HS-27A (cell line): ENCODE data around the gene KBTBD6.
"Not testable (repeated sequence)": the region's sequence is repeated elsewhere in the genome, so short reads cannot be mapped to it uniquely, and the experiment has no call there.

Experiments used
- DNase-seq: peaks from one replicate; pipeline ENCODE4 v3.0.0-alpha.2; 2012; ENCODE audit warnings: low read depth, missing footprints

Gene KBTBD6

GRCh38 chr13:41136396-41137031 is 3.9 kb upstream of the KBTBD6 start:
- no peak for DNase-seq

GRCh38 chr13:41133951-41134350 is 1.3 kb upstream of the KBTBD6 start:
- no peak for DNase-seq

- not testable (repeated sequence) for DNase-seq
These were observed 716 bp downstream of the KBTBD6 start for GRCh38 chr13:41131660-41132511.

- not testable (repeated sequence) for DNase-seq
These were observed 1.4 kb downstream of the KBTBD6 start for GRCh38 chr13:41131189-41131588.

GRCh38 chr13:41130356-41130755 is 2.2 kb downstream of the KBTBD6 start:
- no peak for DNase-seq

GRCh38 chr13:41127701-41128100 is 4.9 kb downstream of the KBTBD6 start:
- DNase-seq: no peak

GRCh38 chr13:41122838-41123237 is 9.8 kb downstream of the KBTBD6 start:
- DNase-seq: no peak

GRCh38 chr13:41117869-41118268 is 14.7 kb downstream of the KBTBD6 start:
- DNase-seq: no peak

- DNase-seq: no peak
These were observed 21.1 kb downstream of the KBTBD6 start for GRCh38 chr13:41111454-41111853.

GRCh38 chr13:41107584-41108014 is 25.0 kb downstream of the KBTBD6 start:
- DNase-seq: no peak

GRCh38 chr13:41107104-41107571 is 25.5 kb downstream of the KBTBD6 start:
- DNase-seq: no peak

- DNase-seq: no peak
These were observed 32.6 kb downstream of the KBTBD6 start for GRCh38 chr13:41099986-41100385.

GRCh38 chr13:41098761-41099160 is 33.8 kb downstream of the KBTBD6 start:
- DNase-seq: no peak

- not testable (repeated sequence) for DNase-seq
These were observed 36.9 kb downstream of the KBTBD6 start for GRCh38 chr13:41095681-41096080.

- no peak for DNase-seq
These were observed 46.5 kb downstream of the KBTBD6 start for GRCh38 chr13:41085961-41086585.

GRCh38 chr13:41079725-41080124 is 52.9 kb downstream of the KBTBD6 start:
- no peak for DNase-seq
